ENCODE results near the gene DNLZ.

The DNLZ gene

DNA sequence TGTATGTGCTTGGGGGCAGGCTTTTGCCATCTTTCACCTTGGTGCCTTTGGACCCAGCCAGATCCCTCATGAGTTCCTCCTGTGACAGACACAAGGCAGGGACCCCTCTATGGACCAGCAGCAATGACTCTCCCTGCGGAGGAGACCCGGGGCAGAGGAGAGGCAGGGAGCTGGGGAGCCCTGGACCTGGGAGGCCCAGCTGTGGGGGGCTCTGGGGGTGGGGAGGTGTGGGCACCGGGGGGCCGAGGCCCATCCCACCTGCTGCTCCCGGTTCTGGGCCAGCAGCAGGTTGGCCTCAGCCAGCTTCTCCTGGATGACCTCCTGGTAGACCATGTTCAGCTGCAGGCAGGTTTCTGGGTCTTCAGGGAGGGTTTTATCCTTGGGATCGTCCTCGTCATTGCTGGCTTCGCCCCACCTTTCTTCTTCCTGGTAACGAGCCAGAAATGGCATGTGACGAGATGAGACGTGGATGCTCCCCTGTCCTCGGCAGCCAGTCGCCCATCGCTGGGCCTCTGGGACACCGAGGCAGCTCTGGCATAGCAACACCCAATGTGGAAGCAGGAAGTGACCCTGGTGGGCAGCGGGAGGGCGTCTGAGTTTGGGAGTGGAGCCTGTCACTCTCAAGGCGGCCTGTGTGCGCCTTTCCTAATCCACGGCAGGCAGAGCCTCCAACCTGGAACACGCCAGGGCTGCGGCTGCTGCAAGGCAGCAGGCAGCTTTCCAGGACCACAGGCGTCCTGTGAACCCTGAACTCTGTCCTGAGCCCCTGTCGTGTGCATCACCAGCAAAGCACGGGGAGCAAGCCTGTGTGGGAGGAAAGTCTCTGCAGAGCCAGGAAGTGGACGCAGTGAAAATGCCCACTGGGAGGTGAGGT, 32.0 kb upstream of the DNLZ start:
- DNase-seq: no peak

DNA sequence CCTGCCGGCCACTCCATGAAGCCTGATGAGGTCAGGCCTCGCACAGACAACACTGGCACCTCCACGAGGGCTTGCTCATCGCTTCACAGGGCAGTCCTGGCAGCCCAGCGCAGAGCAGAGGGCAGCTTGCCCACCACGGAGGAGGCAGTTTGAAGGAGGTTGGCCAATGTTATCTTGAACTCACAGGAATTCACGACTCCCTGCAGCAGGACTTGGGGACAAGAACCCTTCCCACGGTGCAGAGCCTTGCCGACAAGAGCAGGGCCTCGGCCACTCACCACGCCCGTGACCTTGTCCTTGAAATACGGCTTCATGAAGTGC, 31.4 kb upstream of the DNLZ start:
- DNase-seq: no peak

DNA sequence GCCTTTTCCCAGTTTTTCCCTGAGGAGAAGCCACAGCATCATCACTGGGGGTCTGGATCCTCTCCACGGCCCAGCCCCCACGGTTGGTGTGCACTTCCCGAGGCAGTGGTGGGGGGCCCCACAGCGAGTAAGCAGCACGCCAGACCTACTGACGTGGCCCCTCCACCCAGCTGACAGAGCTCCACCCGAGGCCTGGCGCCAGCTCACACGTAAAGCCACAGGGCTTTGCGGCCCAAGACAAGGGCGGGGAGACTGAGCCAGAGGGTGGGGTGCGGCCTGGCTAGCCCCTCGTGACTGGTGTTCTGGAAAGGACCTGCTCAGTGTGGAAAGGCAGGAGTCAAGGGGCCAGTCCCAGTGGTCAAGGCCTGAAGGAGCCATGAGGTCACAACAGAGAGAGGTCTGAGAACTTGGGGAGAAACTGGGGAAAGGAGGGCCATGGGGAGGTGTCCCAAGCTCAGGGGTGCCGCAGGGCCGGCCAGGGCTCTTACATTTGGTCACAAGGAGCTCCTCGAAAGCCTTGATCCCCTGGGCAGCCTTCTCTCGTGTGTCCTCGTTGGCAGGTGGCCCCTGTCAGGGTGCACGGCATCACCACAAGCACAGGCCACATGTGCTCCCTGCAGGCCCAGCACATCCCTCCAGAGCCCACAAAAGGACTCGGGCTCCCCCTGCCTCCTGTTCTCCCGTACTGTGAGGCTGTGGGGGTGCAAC, 30.9 kb upstream of the DNLZ start:
- no peak for DNase-seq

DNA sequence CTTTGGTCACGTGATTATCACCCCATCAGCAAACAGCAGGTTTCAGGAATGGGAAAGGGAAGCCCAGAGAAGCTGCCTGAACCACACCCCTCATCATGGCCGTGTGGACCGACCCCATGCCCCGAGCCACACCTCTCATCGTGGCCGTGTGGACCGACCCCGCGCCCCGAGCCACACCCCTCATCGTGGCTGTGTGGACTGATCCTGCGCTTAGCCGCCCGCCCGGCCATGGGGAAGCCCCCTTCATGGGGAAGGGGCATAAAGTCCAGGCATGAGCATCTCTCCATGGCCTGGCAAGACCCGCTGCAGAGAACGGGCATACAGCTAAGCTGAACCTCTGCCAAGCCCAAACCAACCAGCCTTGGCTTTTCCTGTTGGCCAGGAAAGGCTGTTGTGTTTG, 30.0 kb upstream of the DNLZ start:
- DNase-seq: no peak

DNA sequence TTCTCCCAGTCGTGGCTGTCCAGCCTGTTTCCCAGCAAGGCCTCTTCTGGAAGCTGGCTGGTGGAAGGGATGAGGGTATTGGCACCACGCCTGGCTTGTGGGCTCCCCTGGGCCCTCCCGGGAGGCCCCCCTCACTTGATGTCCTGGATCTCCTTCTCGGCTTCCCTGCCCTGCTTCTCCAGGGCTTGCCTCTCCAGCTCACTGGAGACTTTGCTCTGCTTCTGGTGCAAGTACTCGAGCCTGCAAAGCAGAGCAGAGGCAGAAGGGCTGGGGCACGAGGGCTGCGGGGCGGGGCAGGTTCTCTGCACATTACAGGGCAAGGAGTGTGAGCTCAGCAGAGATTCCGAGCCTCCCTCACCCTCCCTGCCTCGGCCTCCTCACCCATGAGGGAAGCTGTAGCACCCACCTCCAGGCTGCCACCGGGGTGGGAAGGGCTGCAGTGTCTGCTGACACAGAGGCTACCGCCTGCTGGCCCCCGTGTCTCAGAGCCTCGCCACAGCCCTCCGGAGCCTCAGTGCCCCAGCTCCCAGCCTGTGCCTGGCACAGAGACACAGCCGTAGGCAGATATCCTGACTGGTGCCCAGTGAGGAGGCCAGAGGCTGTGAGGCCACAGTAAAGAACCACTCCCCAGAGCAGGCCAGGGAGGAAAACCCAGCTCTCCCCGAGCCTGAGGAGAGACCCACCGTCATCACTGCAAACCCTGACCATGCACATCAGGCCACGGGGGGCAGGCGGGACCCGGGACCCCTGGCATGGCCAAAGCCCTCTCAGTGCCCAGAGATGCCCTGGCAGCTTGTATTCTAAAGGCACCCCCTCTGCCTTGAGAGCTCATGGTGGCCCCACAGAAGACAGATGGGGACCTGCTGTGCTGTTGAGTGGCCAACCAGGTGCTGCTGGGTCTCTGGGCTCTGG, 29.2 kb upstream of the DNLZ start:
- no peak for DNase-seq

DNA sequence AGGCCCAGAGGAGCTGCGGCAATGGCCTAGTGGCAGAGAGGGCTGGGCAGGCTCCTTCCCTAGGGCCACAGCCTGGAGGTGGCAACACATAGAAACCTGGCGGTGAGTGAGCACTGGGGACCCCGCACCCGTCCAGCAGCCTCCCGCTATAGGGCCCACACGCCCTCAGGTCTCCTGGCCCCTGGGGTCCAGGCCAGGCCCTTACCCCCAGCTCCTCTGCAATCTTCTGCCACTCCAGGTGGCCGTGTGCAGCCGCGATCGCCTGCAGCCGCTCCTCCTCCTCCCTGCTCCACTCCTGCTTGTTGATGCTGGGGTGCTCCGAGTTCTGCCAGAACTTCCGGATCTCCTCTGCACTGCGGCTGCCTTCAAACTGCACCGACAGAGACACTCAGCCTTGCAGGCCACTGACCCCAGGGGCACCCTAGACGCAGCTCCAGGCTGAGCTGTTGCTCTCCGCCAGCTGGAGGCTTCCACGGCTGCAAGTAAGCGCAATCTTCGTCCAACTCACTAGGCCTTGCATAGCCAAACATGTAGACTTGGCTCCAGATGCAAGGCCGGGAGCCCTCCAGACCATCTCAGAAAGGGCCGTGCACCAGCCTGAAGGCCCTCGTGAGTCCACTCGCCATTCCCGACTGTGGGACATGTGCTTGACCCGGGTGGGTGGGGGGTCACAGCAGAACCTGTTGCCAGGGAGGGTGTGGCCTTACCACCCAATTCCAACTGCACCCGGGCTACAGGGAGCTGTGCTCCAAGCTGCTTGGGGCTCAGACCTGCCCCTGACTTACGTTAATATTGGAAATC, 28.4 kb upstream of the DNLZ start:
- no peak for DNase-seq

DNA sequence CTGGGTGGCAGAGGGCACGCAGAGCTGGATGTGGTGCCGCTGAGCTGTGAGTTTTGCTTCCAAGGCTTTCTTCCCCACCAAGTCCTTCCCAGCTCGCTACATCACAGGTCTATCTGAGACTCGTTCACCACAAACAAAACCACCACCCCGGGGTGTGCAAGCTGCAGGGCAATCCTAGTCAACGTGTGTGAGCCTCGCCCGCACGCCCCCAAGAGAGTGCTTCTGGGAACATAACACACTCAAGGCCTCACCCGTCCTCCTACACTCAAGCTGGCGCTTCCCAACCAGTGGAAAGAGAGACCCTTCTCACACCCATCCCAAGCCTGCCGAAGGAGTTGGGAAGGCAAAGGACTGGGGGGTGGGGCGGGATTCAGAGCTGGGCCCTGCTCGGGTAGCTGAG, 25.9 kb upstream of the DNLZ start:
- DNase-seq: no peak

DNA sequence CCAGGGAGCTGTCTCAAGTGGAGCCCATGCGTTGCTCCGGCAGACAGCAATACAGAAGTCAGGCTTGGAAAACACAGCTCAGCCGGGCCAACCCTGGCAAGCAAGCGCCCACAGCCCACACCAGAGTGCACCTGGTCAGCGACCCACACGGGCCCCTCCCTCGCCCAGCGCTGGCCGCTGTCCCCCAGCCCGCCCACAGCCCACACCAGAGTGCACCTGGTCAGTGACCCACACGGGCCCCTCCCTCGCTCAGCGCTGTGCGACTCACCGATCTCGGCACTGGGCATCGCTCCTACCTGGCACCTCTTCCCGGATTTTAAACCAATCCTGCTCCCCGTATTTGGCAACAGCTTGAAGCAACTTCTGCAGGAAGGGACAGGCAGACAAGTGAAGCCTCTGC, 23.7 kb upstream of the DNLZ start:
- DNase-seq: no peak

DNA sequence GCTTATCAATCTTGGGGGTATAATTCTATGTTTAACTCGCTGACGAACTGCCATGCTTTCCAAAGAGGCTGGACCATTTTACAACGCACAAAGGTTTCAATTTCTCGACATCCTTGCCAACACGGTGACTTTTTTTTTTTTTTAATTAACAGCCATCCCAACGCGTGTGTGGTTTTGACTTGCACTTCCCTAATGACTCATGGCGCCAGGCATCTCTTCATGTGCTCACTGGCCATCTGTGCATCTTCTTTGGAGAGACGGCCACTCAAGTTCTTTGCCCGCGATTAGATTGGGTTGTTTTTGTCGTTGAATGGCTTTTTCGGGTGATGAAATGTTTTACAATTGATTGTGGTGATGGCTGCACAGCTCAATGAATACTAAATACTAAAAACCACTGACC, 22.5 kb upstream of the DNLZ start:
- no peak for DNase-seq

DNA sequence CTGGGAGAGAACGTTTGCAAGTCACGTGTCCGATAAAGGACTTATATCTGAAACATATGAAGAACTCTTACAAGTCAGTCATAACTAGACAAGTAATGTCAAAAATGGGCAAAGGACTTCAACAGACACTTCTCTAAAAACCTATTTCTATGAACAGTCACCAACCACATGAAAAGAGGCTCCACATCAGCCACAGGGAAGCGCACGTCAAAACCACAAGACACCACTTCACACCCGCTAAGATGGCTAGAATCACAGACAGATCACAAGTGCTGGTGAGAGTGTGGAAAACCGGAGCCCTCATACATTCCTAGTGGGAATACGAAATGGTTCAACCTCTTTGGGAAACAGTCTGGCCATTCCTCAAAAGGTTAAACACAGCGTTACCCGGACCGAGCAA, 21.5 kb upstream of the DNLZ start:
- DNase-seq: no peak

DNA sequence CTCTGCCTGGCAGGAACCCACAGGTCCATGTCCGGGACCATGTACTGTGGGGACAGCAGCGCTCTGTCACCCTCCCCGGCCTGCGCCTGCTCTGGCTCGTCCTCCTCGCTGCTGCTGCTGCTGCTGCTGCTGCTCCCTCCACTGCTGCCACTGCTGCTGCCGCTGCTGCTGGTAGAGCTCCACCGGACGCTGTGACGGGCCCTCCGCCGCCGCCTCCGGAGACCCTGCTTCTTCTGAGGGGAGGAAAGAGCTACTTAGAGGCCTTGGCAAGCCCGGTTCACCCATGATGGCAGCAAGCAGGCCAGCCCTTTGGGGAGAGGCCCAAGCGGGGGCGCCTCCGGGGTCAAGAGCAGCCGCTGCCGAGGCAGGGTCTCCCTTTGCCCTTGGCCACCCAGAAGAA, 19.9 kb upstream of the DNLZ start:
- no peak for DNase-seq

DNA sequence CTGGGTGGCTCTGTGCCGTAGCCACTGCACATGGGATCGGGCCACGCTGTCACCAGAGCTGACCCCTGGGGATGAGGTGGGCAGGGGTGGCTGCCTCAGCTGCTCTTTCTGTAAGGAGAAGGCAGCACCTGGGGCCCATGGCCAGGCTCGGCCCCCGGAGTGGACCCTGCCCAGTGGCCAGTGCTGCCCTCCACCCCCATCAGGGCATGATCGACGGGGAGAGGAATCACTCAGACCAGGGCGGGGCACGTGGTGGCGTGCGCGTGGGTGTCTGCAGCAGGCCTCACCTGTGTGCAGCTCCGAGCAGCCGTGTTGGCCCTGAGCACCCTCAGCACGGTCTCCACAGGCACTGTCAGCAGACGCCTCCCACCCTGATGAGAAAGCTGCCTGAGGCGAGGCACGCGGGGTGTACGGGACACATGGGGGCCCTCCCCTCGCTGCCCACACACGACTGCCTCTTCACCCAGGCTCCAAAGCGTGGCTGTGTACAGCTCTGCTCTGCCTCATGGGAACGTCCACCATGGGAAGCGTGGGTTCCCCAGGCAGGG, 18.5 kb upstream of the DNLZ start:
- no peak for DNase-seq

DNA sequence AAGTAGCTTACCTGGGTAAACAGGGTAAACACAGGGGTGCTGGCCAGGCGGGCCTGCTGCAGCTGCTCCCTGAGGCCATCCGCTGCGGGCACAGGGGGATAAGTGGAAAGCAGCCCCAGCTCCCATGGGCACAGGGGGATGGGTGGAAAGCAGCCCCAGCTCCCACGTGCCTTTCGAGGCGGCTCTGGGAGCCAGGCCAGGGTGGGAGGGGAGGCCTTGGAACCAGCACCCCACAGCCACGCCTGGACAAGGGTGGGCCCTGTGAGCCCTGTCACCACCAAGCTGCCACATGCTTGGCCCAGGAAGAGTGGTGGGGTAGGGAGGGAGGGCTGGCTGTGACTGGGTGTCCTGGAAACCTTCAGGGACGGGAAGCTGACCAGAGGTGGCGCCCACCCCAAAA, 17.8 kb upstream of the DNLZ start:
- no peak for DNase-seq

DNA sequence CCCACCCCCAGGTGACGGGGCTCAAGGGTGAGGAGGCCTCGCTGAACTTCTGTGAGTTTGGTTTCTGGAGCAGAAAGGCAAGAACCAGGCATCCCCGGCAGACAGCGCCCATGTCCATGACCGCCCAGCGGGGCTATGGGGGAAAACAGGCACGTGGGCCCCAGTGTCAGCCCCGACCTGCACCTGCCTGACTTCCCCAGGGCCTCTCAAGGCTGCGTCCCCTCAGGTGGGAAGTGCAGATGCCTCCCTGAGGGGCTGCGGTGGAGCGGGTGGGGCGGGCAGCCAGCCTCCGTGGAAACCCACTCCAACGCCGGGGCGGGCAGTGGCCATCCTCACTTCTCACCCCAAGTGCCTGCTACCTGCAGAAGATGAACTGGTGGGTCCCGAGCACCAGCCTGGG, 16.8 kb upstream of the DNLZ start:
- no peak for DNase-seq

DNA sequence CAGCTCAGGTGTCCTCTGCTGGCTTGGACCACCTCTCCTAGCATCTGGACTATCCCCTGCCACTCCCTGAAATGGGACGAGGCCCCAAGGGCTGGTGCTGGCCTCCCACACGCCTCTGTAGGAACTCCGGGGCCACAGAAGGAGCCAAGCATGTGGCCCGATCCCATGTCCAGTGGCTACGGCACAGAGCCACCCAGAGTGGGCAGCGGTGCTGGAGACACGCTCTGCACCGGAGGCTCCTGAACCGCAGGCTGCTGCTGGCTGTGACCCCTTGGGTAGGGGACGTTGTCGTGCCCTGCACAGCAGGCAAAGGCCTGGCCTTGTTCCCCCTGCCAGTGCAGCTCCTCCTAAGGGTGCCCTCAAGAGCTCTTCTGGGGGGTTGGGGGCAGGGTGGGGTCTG, 16.3 kb upstream of the DNLZ start:
- no peak for DNase-seq

DNA sequence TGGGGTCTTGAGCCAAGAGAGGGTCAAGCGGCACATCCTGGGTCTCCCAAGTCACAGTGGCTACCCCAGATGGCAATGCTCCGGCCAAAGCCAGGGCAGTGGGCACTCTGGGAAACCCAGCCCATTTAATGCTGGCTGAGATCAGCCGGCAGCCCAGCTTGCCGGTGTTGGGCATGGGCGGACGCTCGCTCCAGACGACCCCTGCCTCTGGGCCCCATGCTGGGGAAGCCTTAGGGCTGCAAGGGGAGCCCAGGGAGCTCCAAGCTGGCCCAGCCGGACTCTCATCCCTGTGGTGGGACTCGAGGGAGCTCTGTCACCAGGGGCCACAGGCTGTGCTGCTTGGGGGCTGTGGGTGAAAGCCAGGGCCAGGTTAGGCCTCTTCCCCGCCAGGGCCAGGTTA, 15.9 kb upstream of the DNLZ start:
- DNase-seq: no peak

DNA sequence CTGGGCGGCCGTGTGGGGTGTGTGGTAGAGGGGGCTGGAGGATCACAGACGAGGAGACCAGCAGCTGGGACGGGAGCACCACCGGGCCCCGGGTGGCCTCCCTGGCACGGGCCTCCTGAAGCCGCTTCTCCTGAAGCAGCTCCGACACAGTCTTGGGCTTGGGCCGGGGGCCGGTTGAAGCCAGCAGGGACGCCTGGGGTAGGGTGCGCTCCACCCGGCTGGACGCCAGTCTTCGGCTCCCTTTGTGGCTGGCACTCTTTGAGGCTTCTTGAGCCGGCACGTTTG, 15.4 kb upstream of the DNLZ start:
- DNase-seq: no peak

DNA sequence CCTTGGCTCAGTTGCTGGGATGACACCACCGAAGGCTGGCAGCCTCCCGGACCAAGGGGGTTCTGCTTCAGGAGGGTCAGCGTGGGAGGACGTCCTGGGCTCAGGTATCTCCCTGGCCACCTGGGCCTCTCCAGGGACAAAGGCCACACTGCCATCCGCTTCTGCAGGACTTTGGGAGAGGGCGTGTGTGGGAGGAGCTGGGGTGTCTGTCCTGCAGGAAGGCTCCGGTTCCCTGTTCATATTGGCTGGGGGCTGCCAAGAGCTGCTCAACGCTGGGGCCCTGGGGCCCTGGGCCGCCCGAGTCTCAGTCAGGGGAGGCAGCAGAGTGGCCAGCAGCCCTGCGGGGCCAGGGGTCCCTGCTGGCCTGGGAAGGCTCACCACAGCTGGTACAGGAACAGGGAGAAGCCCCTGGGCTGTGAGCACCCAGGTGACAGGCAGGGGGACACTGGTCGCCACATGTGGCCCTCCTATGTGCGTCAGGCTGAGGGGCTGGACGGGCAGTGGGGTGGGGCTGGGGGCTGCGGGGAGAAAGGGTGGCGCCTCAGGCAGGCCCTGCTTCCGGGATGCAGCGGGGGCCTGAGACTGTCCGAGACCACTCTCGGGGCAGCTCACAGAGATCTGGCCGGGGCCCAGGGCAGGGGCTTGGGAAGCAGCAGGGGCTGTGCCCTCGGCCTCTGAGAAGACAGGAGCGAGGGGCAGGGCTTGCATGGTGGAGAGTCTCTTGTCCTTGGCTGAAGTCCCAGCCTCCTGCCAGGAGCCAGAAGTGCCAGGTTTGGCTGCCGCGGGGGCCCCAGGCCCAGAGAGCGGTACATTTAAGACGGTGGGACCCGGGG, 14.8 kb upstream of the DNLZ start:
- no peak for DNase-seq

DNA sequence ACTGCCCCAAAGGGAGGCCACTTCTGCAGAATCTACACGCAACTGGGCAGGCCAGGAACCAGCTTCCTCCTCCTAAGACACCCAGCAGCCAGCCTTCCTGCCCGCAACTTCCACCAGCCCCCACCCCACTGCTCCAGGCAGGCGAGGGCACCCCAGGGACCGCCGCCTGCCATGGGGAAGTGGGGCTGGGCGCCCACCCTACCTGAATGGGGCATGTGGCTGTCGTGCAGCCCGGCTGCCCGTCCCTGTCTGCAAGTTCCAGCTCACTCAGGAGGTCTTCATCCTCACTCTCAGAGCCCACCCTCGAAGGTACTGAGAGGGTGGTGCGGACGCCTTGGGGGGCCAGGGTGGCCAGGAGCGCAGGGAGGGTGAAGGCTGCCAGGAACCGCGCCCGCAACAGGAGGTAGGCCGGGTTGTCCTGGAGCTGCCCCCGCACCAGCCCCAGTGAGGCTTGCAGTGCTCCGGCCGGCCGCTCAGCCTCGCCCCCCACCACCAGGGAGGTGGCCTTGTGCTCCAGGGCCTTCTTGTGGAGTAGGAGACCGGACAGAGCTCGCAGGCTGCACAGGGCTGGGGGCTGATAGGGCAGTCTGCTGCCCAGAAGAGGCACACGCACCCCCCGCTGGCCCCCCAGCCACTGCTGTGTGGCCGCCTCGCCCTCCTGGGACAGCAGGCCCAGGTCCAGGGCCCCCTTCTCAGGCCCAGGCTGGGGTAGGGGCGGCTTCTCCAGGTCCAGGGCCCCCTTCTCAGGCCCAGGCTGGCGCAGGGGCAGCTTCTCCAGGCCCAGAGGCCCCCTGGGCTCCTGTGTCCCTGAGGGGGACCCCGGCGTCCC, 14.0 kb upstream of the DNLZ start:
- no peak for DNase-seq

DNA sequence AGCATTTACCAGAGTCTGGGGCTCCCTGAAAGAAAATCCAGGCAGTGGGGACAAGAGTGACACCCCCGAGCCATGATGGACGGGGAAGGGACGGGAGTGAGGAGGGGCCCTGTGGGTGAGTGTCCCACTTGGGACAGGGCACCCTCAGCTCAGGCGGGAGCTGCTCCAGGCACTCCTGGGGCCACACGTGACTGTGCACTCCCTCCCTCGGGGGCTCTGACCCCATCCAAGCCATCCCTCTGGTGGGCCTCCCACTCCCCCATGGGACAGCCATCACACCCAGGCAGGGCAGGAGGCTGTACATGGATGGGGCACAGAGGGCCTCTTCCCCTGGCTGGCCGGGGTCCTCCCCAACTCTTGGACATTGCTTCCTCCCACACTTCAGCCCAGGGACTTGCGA, 12.9 kb upstream of the DNLZ start:
- no peak for DNase-seq

DNA sequence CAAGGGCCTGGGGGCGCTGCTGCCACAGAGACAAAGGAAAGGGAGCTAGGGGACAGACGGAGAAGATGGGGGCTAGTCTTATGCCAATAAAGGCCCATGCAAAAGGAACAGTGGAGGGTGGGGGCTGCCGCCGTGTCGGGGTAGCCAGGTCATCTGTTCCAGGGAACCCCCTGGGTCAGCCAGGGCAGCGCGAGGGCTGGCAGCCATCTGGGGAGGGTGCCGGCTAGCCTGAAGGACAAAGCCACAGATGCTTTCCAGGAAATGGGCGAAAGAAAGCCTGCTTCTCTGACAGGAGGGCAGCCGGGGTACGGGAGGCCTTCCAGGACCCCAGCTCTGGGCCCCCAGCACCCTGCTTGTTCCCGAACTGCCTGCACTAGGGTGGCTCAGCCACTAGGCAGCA, 11.6 kb upstream of the DNLZ start:
- no peak for DNase-seq
